RPMI7951 (cell line): ENCODE measurements around the gene ADARB1. TPM values are rescaled to one million over a fixed set of nuclear protein-coding genes. Genes with fewer than 3 reads are reported as not detected.

Experiments
- DNase-seq: peaks from one replicate; pipeline ENCODE4 v3.0.0-alpha.2; 2012; ENCODE audit warnings: low read depth
- total RNA-seq: library from RNA; depleted of rRNA; stranded (reverse); fragments of >200 nt; shearing (Covaris generic); gene quantifications from 2 replicates; pipeline ENCODE4 v1.2.3, GENCODE V29; 2014

The ADARB1 gene
- total RNA-seq, 1 experiment from 2014 or later: 1.2 TPM

DNA sequence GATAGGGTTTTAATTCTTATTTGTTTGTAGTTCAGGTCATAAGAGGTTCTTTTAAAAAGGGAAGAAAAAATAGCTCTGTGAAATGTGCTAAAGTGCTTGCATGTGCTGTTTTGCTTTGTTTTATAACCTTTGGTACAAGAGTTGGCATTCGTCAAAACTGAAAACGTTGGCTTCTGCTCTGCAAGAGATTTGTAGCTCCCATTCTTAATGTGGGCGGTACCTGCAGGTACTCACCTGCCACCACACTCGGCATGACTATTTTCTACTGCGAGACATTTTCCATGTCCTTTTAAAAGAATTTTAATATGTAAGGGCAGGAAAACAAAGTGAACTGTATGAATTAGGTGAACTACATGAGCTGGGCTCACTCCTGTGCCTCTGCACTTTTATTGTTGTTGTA, 92.6 kb downstream of the ADARB1 start:
- DNase-seq: no peak

GRCh38 chr21:45167796-45168222, 93.4 kb downstream of the ADARB1 start:
- DNase-seq: peak; percentile 31

GRCh38 chr21:45168522-45168921, 94.1 kb downstream of the ADARB1 start:
- no peak for DNase-seq

- DNase-seq: no peak
These were observed 94.6 kb downstream of the ADARB1 start for GRCh38 chr21:45169001-45169400.

GRCh38 chr21:45169682-45170081, 95.3 kb downstream of the ADARB1 start:
- no peak for DNase-seq

DNA sequence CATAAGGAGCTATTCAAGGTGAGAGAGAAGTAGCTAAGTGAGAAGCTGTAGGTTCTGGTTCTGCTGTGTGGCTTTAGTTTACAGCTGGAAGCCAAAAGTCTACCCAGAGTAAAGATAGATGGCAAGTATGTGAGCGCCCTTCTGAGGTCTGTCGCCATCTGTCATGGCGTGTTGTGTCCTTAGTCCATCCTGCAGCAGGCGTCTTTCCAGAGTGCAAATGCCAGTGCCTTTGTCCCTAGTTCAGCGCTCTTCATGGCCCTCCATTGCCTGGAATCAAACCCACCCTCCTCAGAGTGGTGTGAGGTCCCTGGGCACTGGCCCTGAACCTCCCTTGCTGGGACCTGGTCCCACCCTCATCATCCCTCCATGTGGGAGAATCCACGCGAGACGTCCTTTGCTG, 96.6 kb downstream of the ADARB1 start:
- no peak for DNase-seq

DNA sequence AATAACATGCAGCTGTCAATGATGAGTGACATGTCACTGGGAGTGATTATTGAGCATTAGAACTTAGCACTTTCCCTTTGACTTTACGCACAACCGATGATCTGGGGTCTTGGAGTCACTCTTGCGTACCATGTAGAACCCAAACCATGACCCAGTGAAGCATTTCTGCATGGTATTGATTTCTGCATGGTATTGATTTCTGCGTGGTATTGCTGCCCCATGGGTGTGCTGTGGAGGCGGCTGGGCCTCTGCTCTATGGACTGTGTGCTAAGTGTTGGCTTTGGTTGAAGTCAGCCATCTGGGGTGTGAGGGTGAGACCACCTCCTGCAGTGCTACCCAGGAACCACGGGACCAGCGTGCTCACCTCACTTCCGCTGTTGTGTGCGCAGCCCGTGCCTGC, 98.0 kb downstream of the ADARB1 start:
- DNase-seq: no peak

DNA sequence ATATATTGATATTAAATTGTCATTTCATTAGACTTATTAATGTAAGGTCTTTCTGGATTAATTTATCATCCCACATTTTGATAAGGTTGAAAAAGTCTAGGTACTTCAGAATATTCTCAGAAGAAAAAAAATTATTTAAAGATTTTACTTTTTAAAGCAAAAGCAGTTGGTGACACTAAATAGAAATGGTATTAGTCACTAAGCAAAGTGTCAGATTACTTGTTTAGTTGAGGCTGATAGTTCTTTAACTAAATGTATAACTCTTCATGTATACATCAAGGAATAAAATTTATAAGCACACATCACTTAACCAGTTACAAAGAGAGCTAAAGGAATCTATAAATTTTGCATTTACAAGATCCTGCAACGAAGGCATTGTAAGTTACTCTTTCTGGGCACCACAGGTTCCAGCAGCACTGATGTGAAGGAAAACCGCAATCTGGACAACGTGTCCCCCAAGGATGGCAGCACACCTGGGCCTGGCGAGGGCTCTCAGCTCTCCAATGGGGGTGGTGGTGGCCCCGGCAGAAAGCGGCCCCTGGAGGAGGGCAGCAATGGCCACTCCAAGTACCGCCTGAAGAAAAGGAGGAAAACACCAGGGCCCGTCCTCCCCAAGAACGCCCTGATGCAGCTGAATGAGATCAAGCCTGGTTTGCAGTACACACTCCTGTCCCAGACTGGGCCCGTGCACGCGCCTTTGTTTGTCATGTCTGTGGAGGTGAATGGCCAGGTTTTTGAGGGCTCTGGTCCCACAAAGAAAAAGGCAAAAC, 101.1 kb downstream of the ADARB1 start:
- no peak for DNase-seq

DNA sequence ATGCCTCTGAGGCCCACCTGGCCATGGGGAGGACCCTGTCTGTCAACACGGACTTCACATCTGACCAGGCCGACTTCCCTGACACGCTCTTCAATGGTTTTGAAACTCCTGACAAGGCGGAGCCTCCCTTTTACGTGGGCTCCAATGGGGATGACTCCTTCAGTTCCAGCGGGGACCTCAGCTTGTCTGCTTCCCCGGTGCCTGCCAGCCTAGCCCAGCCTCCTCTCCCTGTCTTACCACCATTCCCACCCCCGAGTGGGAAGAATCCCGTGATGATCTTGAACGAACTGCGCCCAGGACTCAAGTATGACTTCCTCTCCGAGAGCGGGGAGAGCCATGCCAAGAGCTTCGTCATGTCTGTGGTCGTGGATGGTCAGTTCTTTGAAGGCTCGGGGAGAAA, 101.8 kb downstream of the ADARB1 start:
- DNase-seq: no peak

GRCh38 chr21:45177039-45177438, 102.7 kb downstream of the ADARB1 start:
- DNase-seq: no peak

DNA sequence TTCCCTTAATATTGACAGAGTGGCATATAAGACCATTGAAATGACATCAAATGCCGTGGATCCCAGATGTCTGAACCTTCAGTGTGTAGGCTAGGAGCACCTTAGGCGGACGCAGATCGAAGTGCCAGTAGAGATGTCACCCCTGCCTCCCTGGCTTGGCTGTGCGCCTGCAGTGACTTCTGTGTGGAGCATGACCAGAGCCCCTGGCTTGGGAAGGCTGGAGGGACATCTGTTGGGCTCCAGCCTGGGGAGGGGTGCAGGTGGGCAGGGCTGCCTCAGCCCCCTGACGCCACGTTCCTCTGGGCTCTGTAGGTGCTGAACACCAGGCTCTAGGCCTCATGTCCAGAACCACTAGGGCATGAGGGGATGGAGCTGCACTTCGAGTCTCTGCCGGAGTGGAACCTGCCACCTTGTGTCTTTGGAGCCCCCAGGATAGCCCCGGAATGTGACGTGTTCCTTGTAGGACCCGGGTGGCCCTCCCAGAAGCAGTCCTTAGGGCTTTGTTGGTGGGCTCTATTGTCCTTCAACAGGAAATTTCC, 103.8 kb downstream of the ADARB1 start:
- DNase-seq: no peak

- DNase-seq: no peak
These were observed 104.6 kb downstream of the ADARB1 start for GRCh38 chr21:45178971-45179370.

GRCh38 chr21:45179568-45180245, 105.3 kb downstream of the ADARB1 start:
- no peak for DNase-seq

DNA sequence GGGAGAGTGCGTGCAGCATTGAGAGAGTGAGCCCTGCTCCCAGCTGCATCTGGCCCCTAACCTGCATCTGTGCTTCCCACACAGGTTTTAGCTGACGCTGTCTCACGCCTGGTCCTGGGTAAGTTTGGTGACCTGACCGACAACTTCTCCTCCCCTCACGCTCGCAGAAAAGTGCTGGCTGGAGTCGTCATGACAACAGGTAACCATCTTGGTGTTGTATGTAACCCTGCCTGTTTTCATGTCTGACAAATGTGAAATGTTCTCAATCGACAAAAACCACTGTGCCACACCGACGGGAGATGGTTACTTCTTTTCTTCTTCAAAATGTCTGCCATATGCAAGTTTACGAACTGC, 105.8 kb downstream of the ADARB1 start:
- DNase-seq: no peak

DNA sequence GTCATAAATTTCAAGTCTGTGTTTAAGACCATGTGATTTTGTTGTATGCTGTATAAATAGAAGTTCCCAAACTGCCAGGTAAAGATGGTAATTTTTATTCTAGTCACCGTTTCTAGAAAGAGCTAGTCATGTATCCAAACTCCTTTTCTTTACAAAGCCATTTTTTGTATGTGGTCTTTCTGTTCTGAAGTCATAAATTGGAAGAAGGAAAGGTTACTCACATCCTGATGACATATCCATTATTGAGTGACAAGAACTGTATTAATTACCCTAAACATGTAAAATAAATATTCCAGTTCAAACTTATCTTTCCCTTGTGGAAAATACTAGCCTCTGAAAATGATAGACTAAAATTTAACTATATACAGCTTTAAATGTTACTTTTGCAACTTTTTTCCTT, 108.6 kb downstream of the ADARB1 start:
- no peak for DNase-seq

DNA sequence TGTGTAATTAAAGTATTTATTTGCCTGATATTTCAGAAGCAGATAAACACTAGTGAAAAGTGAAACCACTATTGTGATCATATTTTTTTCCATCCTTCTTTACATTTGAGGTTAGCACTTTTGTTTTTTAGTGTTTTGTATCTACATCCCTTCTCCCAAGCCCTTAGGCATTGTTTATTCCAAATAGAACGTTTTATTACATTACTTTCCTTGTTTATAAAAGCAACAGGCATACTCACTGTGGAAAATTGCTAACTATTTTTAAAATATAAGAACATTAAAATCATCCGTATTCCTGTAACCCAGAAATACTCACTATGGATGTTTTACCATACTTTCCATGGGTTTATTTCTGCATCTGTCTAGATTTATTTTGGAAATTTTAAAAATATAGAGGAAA, 109.5 kb downstream of the ADARB1 start:
- DNase-seq: no peak

- DNase-seq: no peak
These were observed 110.5 kb downstream of the ADARB1 start for GRCh38 chr21:45184869-45185268.

GRCh38 chr21:45186709-45187108, 112.3 kb downstream of the ADARB1 start:
- DNase-seq: no peak

- DNase-seq: no peak
These were observed 113.3 kb downstream of the ADARB1 start for GRCh38 chr21:45187646-45188045.

DNA sequence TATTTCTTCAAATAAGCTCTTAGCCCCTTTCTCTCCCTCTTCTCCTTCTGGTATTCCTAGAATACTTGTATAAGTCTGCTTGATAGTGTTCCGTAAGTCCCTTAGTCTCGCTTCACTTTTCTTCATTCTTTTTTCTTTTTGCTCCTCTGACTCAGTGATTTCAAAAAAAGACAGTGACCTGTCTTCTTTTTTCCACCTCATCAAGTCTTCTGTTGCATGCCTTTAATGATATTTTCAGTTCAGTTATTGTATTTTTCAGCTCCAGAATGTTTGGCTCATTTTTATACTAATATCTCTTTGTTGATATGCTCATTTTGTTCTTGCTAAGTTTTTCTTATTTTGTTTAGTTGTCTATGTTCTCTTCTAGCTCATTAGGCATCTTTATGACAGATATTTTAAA, 115.6 kb downstream of the ADARB1 start:
- DNase-seq: no peak

DNA sequence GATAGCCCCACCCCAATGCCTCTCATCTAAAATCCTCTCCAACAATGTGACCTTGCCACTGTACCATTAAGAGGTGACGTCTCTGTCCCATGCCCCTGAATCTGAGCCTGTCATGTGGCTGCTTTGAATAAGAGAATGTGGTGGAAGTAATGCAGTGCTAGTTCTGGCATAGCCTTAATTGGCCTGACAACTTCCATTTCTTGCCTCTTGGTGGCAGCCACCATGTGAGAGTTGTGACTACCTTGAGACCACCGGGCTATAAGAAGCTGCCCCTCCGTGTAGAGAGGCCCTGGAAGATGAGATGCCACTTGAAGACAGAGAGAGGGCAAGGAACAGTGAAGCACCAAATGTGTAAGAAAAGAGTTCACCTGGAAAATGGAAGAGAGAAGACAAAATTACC, 118.0 kb downstream of the ADARB1 start:
- no peak for DNase-seq

GRCh38 chr21:45196620-45197019, 122.2 kb downstream of the ADARB1 start:
- no peak for DNase-seq

GRCh38 chr21:45199201-45199600, 124.8 kb downstream of the ADARB1 start:
- no peak for DNase-seq
